HFF-Myc (cell line): Measurements from ENCODE around the gene SFSWAP.

Experiments used
- DNase-seq: peaks from one replicate; pipeline ENCODE4 v3.0.0-alpha.2; 2011; ENCODE audit warnings: low read depth; ENCODE audit errors: extremely low read depth
- H3K4me3 ChIP-seq: replicated peaks from 2 replicates; pipeline ENCODE4 v1.5.1; 2011; ENCODE audit warnings: low read depth, mild to moderate bottlenecking, control low read depth, low read length
- TF ChIP-seq, protein P1 (sequence below): IDR thresholded peaks from 2 replicates; pipeline ENCODE4 v1.5.1; 2012; ENCODE audit warnings: mild to moderate bottlenecking, low read depth, low read length, control low read depth; ENCODE audit errors: missing control alignments

The SFSWAP gene

DNA sequence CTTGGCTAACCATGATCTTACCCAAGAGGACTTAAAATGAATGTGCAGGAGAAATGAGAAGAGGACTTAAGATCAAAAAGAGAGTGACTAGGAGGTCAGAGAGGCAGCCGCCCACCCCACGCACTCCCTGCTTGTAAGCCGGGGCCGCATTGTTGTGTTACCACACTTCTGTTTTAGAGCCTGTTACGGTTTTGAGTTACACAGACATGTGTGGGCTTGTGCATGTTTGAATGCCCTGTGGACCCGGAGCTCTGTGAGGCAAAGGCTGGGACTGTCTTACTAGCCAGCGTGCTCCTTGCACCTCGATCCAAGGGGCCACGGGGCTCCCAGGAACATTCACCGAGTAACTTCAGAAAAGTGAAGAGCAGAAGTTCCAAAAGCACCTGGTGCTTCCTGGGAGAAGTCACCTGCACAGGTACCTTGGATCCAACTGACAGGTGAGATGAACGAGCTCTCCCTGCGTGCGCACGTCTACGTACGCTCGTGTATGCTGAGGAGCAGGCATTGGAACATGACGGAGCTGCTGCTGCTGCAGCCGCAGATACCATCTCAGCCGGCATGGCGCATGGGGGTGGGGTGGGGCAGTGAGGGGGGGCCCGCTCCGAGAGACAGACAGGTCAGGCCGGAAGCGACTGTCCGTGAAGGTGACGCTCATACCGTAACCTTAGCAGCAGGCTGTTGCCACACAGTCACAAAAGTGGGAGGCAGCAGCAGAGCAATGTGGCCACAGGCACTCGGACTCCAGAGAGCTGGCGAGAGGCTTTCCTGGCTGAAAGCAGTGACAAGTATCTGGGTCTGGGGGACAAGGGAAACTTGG, 23.7 kb downstream of the SFSWAP start:
- TF ChIP-seq, protein P1, sequence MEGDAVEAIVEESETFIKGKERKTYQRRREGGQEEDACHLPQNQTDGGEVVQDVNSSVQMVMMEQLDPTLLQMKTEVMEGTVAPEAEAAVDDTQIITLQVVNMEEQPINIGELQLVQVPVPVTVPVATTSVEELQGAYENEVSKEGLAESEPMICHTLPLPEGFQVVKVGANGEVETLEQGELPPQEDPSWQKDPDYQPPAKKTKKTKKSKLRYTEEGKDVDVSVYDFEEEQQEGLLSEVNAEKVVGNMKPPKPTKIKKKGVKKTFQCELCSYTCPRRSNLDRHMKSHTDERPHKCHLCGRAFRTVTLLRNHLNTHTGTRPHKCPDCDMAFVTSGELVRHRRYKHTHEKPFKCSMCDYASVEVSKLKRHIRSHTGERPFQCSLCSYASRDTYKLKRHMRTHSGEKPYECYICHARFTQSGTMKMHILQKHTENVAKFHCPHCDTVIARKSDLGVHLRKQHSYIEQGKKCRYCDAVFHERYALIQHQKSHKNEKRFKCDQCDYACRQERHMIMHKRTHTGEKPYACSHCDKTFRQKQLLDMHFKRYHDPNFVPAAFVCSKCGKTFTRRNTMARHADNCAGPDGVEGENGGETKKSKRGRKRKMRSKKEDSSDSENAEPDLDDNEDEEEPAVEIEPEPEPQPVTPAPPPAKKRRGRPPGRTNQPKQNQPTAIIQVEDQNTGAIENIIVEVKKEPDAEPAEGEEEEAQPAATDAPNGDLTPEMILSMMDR, result no peak
- no peak for DNase-seq
- H3K4me3 ChIP-seq, result no peak overlapping the region

DNA sequence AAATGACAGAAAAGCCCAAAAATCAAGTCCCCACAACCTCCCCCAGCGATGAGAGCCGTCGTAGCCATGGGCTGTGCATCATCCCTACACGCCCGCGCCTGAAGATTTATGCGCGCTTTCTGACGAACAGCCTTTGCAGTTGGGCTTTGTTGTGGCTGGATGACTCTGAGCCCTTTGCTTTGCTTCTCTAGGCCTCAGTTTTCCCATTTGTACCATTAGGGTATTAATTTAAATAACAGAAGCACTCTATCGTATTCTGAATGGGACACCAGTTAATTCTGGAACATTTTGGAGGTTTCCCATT, 24.2 kb downstream of the SFSWAP start:
- no peak overlapping the region for H3K4me3 ChIP-seq
- DNase-seq, result no peak
- TF ChIP-seq, protein P1, result no peak

DNA sequence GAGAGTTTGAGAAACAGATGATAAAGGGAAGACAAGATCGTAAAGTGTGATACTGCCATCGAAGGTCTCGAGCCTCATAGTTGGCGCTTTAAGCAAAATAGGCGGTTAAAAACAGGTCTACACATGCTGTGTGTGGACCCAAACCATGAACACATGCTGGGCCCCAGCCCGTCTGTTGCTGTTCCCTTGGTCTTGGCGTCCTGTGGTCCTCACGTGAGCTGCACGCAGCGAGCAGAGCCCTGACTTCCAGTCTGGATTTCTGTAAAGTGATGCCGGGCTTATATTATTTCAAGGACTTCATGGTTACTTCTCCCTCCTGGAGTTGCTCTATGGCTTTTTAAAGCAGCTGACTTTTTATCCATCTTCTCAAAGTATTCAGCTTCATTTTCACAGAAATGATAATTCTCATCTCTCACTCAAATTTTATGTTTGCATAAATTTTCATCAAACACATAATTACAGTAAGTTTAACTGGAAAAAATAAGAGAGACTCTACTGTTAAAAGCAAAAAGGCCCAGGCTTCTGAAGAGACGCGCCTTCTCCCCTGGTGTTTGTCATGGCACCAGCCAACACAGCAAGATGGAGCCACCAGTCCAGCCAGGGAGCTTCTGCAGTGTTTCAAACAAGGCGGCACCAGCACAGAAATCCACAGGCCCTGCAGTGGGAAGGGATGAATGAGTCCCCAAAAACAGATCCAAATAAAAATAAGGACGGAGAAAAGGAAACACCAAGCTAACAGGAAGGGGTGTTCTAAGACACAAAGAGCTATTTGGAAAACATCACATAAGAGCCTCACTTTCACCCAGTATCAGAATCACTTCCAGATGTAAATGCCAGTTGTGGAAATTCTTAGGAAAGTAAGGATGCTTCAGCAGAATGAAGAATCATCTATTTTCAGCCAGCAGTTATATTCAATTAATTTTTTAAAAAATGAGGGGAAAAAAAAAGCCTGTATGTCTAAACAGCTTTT, 24.9 kb downstream of the SFSWAP start:
- DNase-seq, result no peak
- TF ChIP-seq, protein P1, result no peak
- no peak overlapping the region for H3K4me3 ChIP-seq

DNA sequence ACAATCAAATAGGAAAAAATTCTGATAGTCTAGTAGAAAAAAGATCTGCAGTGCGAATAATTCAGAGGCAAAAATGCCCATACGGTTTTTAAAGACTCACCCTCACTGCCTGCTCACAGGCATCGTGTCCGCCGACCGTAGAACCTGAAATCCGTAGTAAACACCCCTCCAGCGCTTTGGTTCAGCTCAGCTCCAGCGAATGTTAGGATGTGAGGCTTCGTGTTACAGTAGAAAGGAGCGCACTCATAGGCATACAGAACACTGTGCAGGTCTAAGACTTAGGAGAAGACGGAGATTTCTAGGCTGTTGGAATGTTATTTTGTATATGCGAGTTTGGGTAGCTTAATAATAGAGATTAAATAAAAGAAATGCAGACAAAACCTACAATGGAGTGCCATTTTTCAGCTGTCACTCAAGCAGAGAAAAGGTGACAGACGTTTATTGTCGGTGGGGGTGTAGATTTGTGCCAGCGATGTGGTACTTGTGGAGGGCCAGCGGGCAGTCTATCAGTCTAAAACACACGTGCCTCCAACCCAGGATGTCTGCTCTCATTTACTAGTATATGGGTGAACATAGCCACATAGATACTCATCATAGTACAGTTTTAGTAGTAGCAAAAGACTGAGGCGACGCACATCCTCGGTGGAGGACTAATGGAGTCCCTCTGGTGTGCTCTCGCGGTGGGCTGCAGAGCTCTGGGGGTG, 25.7 kb downstream of the SFSWAP start:
- H3K4me3 ChIP-seq, result no peak overlapping the region
- TF ChIP-seq, protein P1, result no peak
- DNase-seq, result no peak

DNA sequence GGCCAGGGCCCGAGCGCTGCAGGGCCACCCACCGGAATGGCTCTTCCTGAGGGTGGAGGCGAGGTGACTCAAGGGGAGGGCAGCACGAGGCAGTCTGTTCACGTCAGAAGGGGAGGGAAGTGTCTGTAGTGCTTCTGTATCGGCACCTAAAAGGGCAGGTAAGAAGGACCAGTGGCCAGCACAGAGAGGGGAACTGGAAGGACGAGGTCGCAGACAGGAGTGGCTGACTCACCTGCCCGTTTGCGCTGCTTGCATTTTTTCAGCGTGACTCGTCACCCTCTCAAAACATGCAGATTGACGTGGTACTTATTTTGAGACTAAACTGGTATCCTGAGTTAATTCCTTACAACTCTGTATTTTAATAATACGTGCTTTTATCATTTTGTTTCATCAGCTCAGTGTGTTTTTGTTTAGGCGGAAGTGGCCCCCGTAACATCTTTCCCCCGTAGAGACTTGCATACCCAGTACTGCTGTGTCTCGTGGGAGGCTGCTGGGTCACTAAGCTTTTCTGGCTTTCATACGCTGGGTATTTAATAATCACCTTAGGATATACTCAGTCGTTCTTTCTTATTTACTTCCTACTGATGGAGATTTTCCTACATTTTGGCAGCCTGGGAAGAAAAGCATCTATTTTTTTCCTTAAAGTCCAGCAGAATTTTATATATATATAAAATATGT, 26.4 kb downstream of the SFSWAP start:
- TF ChIP-seq, protein P1, result no peak
- DNase-seq, result no peak
- H3K4me3 ChIP-seq, result no peak overlapping the region

DNA sequence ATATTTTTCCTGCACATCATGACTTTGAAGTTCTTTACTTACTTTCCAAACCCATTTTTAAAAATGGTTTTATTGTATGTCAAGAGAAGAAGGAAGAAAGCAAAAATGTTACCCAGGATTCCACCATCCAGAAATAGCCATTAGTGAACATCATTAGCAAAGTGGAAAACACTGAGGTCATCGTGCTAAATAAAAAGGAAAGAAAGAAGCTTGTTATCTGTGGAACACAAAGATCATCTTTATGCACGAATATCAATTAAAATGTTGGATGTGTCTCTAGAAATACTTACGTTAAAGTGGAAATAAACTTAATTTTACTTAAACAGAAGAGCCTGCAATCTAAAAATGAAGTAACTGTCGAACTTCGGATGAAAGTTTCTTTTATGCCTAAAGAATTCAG, 27.3 kb downstream of the SFSWAP start:
- TF ChIP-seq, protein P1, result no peak
- no peak for DNase-seq
- no peak overlapping the region for H3K4me3 ChIP-seq
